ENCODE data around the gene PRODH2. TPM values are rescaled to one million over a fixed set of nuclear protein-coding genes. Genes with fewer than 3 reads are reported as not detected.

The PRODH2 gene
- total and polyA plus RNA-seq, 2 of the 13 experiments (the other 11 are each of a cell fraction or from before 2014, with no cell fraction given): 86.7 to 118 TPM

- TF ChIP-seq ZNF468 (CRISPR knock-in tag; IDR thresholded peaks at IDR 0.05): no peak
- TF ChIP-seq GATAD2A (CRISPR knock-in tag; IDR thresholded peaks at IDR 0.05): 0 out of 2 replicates have a peak, but pooled peaks have one; percentile 37
- TF ChIP-seq MXI1 (IDR thresholded peaks at IDR 0.05; ENCODE audit: borderline replicate concordance, low read depth, low read length): peak; percentile 22; the same call in 1 of the 3 replicates
- TF ChIP-seq ARID4A (CRISPR knock-in tag; IDR thresholded peaks at IDR 0.05; ENCODE audit: borderline replicate concordance): peak; percentile 38; the same call in 1 of the 2 replicates
- no peak for TF ChIP-seq ZNF326 (CRISPR knock-in tag; IDR thresholded peaks at IDR 0.05; ENCODE audit: borderline replicate concordance)
- peak; percentile 15; the same call in 1 of the 2 replicates for TF ChIP-seq NR2F6 (IDR thresholded peaks at IDR 0.05)
- TF ChIP-seq NR2F6 (CRISPR knock-in tag; IDR thresholded peaks at IDR 0.05): peak; percentile 57
- 0 out of 2 replicates have a peak, but pooled peaks have one; percentile 37 for TF ChIP-seq ZNF792 (CRISPR knock-in tag; IDR thresholded peaks at IDR 0.05)
- TF ChIP-seq NFE2L1 (CRISPR knock-in tag; IDR thresholded peaks at IDR 0.05; ENCODE audit: borderline replicate concordance): no peak
- TF ChIP-seq ZNF574 (CRISPR knock-in tag; IDR thresholded peaks at IDR 0.05): 0 out of 2 replicates have a peak, but pooled peaks have one; percentile 16
- TF ChIP-seq KDM3A (CRISPR knock-in tag; IDR thresholded peaks at IDR 0.05; ENCODE audit: low read depth): no peak
- peak; percentile 80 for TF ChIP-seq SAP130 (CRISPR knock-in tag; IDR thresholded peaks at IDR 0.05; ENCODE audit: low read depth)
- TF ChIP-seq ZNF276 (CRISPR knock-in tag; IDR thresholded peaks at IDR 0.05; ENCODE audit: low read depth): no peak
- no peak for TF ChIP-seq THAP7 (CRISPR knock-in tag; IDR thresholded peaks at IDR 0.05)
- no peak for TF ChIP-seq LCORL (IDR thresholded peaks at IDR 0.05)
- TF ChIP-seq LCORL (CRISPR knock-in tag; IDR thresholded peaks at IDR 0.05): 0 out of 2 replicates have a peak, but pooled peaks have one; percentile 37
- TF ChIP-seq CBX5 (CRISPR knock-in tag; IDR thresholded peaks at IDR 0.05; ENCODE audit: borderline replicate concordance): 0 out of 2 replicates have a peak, but pooled peaks have one; percentile 17
- no peak for TF ChIP-seq CEBPB (IDR thresholded peaks at IDR 0.05; ENCODE audit: borderline replicate concordance, low read depth, low read length)
- TF ChIP-seq NFIB (CRISPR knock-in tag; IDR thresholded peaks at IDR 0.05; ENCODE audit: borderline replicate concordance): no peak
- 0 out of 2 replicates have a peak, but pooled peaks have one; percentile 38 for TF ChIP-seq HDAC1 (CRISPR knock-in tag; IDR thresholded peaks at IDR 0.05)
- 0 out of 2 replicates have a peak, but pooled peaks have one; percentile 12 for TF ChIP-seq MAX (IDR thresholded peaks at IDR 0.05)
Measured at GRCh38 chr19:35767288-35768081, 45.2 kb downstream of the PRODH2 start (continued).
